Gastroesophageal sphincter (tissue), 3 donors: ENCODE measurements around the gene NRDC.

Experiments
- POLR2A ChIP-seq, 2 donors: fragments of 450-650 bp; IDR thresholded peaks; one replicate each; pipeline ENCODE4 v1.6.1; 2017; ENCODE audit warnings: antibody characterized with exemption in 2 of 2, mild to moderate bottlenecking in 2 of 2, moderate library complexity in 1 of 2
- POLR2AphosphoS5 ChIP-seq: sonication (generic); formaldehyde crosslinking; IDR thresholded peaks from one replicate; pipeline ENCODE4 v1.6.1; 2017; ENCODE audit warnings: antibody characterized with exemption
- TF ChIP-seq, protein P1 (sequence below), 4 experiments: fragments of 200-600 bp in 2 of 4; fragments of 450-650 bp in 2 of 4; sonication (generic) in 1 of 4; IDR thresholded peaks; one replicate each; pipeline ENCODE4 v1.5.1; 2017 to 2019; ENCODE audit warnings: antibody characterized with exemption in 4 of 4, mild to moderate bottlenecking in 2 of 4, moderate library complexity in 2 of 4

DNA sequence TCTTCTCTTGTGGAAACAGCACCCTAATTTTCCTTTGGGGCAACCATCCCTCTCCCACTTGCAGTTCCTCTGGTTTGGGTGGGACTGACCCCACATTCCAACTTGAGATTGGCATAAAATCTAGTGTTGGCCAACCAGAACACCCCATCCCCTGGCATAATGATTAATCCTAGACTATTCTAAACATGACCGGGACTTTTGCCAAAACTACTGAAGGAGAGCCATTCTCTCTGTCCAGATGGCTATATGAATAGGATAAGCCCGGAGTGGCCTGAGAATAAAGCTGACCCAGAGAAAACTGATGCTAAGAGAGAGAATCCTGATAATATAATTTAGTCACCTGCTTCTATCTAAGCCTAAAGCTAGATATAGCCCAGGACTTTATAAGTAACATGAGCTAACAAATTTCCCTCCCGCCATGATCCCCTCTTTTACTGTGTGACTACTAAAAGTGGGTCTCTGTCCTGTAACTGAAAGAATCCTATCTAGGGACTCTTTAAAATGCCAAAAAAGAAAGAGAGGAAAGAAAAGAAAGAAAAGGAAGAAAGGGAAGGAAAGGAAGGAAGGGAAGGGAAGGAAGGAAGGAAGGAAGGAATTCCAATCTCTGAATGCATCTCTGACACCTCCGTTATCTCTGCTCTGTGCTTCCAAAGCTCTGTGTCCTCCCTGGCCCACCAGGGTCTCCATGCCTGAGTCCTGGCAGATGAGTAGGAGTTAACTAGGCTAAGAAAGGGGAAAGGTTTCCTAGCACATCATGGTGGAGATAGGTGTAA is 28.0 kb upstream of the NRDC start:
- TF ChIP-seq POLR2A (IDR thresholded peaks at IDR 0.05) (no peak), POLR2AphosphoS5 (no peak)
- TF ChIP-seq, protein P1, sequence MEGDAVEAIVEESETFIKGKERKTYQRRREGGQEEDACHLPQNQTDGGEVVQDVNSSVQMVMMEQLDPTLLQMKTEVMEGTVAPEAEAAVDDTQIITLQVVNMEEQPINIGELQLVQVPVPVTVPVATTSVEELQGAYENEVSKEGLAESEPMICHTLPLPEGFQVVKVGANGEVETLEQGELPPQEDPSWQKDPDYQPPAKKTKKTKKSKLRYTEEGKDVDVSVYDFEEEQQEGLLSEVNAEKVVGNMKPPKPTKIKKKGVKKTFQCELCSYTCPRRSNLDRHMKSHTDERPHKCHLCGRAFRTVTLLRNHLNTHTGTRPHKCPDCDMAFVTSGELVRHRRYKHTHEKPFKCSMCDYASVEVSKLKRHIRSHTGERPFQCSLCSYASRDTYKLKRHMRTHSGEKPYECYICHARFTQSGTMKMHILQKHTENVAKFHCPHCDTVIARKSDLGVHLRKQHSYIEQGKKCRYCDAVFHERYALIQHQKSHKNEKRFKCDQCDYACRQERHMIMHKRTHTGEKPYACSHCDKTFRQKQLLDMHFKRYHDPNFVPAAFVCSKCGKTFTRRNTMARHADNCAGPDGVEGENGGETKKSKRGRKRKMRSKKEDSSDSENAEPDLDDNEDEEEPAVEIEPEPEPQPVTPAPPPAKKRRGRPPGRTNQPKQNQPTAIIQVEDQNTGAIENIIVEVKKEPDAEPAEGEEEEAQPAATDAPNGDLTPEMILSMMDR (IDR thresholded peaks at IDR 0.05) = no peak
